ENCODE data around the gene GCN1. TPM values are rescaled to one million over a fixed set of nuclear protein-coding genes. Genes with fewer than 3 reads are reported as not detected.
"Not testable (repeated sequence)": the region's sequence is repeated elsewhere in the genome, so short reads cannot be mapped to it uniquely, and the experiment has no call there.

Gene GCN1
- total RNA-seq, 1 donor = 71.6 TPM

DNA sequence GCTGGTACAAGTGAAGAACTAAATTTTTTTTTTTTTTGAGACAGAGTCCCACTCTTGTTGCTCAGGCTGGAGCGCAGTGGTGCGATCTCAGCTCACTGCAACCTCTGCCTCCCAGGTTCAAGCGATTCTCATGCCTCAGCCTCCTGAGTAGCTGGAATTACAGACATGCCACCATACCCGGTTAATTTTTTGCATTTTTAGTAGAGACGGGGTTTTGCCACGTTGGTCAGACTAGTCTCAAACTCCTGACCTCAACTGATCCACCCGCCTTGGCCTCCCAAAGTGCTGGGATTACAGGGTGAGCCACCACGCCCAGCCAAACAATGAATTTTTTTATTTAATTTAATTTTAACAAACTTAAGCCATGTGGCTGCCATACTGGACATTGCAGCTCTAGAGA lies 1.2 kb downstream of the GCN1 start:
- not testable (repeated sequence) for DNase-seq (ENCODE audit: low read depth in 2 of 3, low spot score in 2 of 3)

DNA sequence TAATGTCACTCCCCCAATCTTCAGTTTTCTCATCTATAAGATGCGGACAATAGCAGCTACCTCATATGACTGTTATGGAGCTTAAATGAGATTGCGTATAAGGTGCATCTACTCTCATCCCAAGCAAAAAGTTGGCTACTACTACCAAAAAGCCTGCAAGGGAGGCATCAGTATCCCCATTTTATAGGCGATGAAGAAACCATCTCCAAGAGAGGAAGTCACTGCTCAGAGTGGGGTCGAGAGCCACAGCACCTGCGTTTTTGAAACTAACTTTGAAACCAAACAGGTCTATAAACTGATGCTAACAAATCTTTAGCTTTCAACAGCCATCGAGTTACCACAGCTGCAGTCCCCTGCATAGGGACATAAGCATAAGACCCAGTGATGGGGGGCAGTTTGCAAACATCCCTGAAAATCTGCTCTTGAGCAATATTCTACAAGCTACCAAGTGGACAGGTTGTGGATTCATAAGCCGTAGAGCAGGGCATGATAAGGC lies 3.5 kb downstream of the GCN1 start:
- no peak for DNase-seq (ENCODE audit: low read depth in 2 of 3, low spot score in 2 of 3)

DNA sequence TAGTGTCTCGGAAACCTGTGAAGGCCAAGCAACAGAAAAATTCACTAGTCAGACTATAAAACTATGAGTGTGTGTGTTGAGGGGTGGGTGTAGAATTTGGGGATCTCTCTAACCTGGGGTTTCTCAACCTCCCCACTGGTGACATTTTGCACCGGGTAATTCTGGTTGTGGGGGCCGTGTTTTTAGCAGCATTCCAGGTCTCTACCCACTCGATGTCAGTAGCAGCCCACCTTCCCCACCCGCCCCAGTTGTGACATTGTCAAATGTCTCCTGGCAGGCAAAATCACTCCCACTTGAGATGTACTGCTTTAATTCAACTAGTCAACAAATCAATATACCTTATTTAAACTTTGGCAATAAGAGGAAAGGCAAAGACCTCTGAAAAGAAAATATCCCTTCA lies 4.1 kb downstream of the GCN1 start:
- DNase-seq (ENCODE audit: low read depth in 2 of 3, low spot score in 2 of 3) = no peak

DNA sequence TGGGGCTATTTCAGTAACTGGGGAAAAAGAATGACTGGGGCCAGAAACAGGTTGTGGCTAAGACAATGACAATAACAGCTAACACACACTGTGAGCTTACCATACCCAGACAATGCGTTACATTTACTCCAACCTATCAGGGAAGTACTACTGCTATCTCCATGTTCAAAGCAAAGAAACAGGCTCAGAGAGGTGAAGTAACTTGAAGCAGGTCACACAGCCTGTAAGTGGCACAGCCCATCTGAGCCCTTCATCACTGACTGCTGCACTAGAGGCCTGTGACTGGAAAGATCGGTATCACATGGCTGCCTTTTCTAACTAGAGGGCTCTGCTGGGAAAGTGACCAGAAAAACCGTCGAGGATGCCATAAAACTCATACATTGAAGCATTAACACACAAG lies 7.9 kb downstream of the GCN1 start:
- no peak for DNase-seq (ENCODE audit: low read depth in 2 of 3, low spot score in 2 of 3)

DNA sequence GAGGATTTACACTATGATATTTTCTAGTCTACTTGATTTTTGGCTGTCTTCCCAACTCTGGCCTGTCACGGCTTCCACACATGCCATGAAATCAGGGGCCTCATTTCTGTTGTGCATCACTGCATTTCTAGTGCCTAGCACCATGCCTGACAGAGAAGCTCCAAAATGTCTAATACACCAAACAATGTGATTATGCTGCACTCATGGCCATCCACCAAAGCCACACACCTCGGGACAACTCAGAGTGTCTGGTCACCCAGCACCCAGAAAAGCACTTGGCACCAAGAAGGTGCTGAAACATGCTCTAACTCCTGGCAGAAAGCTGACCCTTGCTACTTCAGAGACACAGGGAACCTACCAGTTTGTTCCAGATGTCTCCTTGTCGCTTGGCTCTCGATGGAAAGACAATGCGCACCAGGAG lies 11.3 kb downstream of the GCN1 start:
- no peak for DNase-seq (ENCODE audit: low read depth in 2 of 3, low spot score in 2 of 3)

DNA sequence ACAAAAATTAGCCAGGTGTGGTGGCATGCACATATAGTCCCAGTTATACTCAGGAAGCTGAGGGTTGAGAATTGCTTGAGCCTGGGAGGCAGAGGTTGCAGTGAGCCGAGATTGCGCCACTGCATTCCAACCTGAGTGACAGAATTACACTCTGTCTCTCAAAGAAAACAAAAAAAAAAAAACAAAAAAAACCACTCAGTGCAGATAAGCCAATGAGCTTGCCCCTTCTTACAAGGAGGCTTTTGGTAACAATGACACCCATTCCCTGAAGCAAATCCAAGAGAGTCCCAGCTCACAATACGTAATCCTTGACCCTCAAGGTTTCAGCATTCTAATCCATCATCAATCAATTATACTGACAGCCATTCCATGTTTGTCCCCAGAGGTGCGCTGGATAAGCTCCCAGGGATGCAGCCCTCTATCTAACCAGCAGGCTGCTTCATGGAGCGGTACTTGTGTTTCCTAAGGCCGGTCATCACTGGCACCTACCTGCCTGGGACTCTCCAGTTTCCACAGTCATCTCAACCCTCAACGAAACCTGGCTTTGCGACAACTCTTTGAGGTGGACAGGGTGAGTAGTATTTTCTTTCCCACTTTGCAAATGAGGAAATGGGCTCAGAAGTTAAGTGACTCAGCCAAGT lies 12.4 kb downstream of the GCN1 start:
- no peak for DNase-seq (ENCODE audit: low read depth in 2 of 3, low spot score in 2 of 3)

DNA sequence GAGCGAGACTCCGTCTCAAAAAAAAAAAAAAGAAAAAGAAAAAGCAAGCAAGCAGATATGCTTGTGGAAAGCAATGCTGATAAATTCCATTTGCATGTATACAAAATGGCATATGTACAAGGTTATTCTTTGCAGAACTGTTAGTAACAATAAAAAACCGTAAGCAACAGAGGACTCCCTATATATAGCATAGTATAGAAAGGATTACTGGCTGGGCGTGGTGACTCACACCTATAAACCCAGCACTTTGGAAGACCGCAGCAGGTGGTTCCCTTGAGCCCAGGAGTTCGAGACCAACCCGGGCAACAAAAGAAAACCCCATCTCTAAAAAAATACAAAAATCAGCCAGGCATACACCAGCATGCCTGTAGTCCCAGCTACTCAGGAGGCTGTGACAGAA lies 13.5 kb downstream of the GCN1 start:
- no peak for DNase-seq (ENCODE audit: low read depth in 2 of 3, low spot score in 2 of 3)

DNA sequence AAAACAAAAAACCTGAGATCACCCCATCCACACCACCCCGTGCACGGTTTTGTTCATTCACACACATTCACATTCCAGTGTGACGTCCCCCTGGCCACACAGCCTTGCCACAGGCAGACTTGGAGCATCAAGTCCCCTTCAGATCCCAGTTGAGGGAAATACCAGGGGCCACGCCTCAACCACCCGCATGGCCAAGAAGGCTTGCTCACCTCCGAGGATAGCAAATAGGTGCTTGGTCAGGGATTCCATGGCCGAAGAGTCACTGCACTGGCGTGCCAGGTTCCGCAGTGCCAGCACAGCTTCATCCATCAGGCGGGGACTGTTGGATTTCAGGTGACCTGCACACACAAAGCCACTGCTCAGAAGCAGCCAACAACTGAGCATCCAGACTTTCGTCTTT lies 19.0 kb downstream of the GCN1 start:
- DNase-seq (ENCODE audit: low read depth in 2 of 3, low spot score in 2 of 3) = no peak

DNA sequence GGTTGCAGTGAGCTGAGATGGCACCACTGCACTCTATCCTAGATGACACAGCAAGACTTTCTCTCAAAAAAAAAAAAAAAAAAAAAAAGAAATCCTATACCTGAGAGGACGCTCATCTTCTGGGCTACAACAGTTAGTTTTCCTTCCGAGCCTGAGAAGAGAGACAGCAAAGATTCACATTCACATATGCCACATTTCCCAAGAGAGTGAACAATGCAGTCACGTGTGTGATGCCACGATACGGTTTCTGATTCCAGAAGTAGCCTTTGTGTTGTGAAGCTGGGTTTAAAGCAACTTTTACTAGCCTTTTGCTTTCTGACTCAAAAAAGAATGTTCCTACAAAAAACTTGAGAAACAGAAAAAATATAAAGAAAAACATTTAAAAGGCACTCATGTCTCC lies 19.5 kb downstream of the GCN1 start:
- DNase-seq (ENCODE audit: low read depth in 2 of 3, low spot score in 2 of 3) = no peak

DNA sequence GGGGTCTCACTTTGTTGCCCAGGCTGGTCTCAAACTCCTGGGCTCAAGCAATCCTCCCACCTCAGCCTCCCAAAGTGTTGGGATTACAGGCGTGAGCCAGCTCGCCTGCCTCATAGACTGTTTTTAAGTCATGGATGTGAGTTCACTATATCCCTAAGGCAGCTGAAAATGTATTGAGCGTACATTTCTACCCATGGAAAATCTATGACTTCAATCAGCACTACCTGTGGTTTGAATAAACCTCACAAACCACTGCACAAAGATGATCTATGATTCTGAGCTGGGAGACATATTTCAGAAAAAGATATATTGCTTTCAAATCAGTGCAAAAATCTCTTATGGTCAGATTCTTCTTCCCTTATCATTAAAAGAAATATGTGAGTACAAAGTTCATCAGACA lies 22.5 kb downstream of the GCN1 start:
- DNase-seq (ENCODE audit: low read depth in 2 of 3, low spot score in 2 of 3) = no peak

DNA sequence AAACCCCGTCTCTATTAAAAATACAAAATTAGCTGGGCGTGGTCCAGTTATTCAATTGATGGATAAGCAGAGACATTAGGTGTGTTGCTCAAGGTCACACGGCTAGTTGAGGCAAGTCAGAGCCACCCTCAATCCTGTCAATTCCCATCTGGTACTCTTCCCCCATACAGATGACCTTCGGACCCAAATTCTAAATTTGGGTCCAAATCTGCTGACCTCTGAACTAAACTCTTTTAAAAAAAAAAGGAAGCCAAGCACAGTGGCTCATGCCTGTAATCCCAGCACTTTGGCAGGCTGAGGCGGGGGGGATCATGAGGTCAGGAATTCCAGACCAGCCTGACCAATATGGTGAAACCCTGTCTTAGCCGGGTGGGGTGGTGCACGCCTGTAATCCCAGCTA lies 23.9 kb downstream of the GCN1 start:
- DNase-seq (ENCODE audit: low read depth in 2 of 3, low spot score in 2 of 3) = no peak

DNA sequence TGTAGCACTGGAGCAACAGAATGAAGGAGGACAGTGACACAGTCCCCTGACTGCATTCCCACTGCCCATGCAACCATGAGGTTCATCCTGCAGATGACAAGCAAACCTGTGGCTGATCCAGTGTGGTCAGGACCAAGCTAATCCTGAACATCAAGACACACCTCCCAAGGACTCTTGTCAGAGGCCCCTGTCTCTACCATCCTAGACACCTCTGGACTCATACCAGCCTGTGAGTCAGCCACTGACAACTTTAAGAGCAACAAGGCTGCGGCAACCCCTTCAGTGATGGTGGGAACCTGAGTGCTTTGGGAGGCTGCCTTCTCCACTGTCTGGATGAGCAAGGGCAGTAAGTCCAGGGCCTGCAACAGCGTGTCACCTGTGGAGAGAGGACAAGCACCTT lies 24.6 kb downstream of the GCN1 start:
- no peak for DNase-seq (ENCODE audit: low read depth in 2 of 3, low spot score in 2 of 3)

DNA sequence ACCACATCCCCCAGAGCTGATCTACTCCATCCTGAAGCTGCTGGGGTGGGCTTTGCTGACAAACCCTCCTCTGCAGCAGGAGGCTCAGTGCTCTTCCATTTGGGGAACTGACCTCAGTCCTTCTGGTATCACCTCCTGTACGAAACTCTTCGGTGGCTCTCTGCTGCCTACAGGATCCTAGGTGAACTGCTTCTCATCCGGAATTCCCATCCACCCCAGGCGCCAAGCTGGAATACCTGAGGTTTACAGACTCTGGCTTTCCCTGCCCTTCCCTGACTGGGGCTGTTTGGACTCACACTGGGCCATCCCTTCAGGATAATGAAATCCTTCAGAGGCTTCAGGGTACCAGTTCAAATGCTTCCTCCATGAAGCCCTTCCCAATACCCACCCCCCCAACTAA lies 26.2 kb downstream of the GCN1 start:
- no peak for DNase-seq (ENCODE audit: low read depth in 2 of 3, low spot score in 2 of 3)

DNA sequence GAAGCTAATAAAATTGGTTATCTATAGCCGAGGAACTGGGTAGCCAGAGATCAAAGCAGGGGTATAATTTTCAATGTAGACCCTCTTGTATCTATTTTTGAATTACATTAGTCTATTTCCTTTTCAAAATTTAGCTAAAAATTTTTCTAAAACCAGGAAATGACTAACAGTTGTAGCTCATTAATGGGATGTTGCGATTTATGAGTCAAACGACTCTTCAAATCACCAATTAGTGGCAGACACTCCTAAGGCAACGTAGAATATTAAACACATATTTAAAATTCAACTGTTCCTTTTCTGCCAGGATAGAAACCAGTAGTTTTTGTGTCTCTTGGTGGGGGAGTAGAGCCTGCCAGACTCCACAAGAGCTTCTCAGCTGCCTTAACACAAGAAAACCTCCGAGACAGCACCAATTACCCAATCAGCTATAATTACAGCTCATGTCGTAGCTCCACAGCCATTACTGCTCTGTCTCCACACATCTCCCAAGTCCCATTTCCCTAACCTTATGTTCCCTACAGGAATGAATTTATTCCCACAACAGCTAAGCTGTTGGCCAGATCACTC lies 26.9 kb downstream of the GCN1 start:
- no peak for DNase-seq (ENCODE audit: low read depth in 2 of 3, low spot score in 2 of 3)

DNA sequence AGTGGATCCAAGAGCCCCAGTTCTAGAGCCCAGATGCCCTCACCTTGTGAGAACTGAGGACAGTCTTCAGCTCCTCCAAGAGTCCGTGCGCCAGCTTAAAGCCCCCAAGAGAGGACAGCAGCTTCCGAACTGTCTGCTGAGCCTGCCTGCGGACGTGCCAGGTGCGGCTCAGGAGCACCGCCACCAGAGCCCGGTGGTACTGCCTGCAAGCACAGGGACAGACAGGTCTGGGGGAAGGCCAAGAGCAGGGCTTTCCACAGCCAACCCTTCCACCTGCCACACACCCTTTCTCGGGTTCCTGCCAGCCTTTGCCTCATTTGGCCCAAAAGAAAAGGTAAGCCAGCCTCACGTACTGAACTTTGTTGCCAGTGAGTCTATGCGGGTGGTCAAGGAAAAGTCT lies 30.2 kb downstream of the GCN1 start:
- no peak for DNase-seq (ENCODE audit: low read depth in 2 of 3, low spot score in 2 of 3)

DNA sequence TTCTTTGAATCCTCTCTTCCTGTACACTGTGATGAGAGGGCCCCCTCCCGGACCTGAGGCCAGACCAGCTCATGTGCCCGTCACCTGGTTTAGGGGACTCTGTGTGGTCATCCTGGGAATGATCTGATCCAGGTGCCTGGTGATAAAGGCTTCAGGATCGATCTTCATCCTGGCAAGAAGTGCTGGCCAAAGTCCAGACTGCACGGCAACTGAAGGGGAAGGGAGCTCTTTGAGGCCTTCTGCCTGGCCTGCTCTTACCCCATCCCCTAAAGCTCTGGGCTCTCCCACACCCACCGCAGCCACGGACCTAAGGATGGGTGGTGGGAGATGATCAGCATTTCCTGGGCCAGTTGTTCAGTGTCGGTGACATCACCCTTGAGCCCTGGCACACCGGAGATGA lies 31.8 kb downstream of the GCN1 start:
- DNase-seq (ENCODE audit: low read depth in 2 of 3, low spot score in 2 of 3) = no peak

DNA sequence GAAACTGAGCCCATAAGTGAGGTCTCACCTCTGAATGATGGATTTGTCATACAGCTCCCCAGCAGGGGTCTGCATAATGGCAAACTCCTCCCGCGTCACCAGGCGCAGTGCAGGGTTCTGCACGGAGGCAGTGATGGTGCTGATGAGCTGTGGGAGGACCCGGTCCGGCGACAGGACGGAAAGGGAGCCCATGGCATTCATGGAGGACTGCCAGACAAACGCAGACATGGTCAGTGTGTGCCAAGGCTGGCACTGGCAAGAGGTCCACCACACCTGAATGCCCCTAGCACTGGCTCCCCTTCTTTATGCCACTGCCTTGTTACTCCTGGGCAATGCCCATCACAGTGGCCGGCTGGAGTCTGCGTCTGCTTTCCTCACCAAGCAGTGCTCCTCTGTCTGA lies 32.7 kb downstream of the GCN1 start:
- no peak for DNase-seq (ENCODE audit: low read depth in 2 of 3, low spot score in 2 of 3)

DNA sequence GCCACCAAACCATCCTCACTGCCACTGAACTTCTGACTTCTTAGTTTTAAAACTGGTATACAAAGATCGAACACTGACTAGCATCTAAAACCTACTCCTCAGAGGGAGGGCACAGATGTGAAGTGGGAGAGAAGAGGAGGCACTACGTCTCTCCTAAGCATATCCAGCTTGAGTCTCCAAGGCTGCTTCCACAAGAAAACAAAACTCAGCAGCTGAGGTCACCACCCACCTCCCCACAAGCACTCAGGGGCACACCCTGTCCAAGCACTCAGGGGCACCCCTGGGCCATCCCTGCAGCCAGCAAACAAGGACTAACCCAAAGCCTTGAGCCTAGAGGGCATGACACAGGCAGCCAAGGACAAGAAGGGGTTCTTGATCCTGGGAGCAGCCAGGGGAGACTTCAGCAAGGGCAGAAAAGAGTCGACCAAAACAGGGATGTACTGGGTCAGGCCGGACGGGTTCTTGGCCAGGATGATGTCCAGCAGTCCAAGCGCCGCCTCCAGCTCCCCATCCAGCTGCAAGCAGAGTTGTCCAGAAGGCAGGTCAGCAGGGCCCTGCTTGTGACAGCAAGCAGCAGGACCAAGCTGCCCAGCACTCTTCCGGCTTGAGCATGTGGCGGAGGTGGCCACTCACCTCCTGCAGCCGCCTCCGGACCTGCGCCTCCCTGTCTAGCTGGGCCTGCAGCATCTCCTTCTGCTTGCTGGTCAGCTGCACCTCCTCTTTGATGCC lies 34.8 kb downstream of the GCN1 start:
- DNase-seq (ENCODE audit: low read depth in 2 of 3, low spot score in 2 of 3) = no peak

DNA sequence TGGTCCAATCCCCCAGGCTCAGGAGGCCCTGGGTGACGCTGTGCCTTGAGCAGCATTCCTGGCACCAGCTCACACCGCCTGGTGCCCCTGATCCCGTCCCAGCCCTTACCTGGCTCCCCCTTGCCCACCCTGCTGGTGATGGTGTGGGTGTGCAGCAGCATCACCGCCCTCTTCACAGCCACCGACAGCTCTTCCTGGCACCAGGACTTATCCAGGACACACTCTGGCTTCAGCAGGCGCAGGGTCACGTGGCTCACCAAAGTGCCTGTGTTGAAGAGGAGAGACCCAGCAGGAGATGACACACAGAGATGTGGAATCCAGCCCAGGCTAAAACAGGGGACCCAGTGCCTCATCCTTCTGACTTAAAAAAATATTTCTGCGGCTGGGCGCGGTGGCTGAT lies 36.2 kb downstream of the GCN1 start:
- DNase-seq (ENCODE audit: low read depth in 2 of 3, low spot score in 2 of 3) = no peak

DNA sequence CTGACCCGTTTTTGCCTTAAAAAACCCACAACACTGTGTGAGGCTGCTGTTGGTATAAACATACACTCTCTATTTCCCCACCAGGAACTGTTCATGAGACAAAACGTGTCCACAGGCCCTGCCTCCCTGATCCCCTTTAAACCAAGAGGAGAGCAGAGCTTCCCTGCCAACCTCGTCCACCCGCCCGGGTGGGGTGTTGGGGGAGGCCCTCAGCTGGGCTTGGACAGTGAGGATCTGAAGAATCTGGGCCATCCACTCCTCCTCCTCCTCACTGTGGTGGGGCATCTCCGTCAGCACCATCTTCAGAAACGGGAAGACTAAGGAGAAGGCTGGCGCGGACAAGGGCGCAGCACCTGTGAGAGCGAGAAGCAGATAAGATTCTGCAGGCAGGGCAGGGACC lies 36.8 kb downstream of the GCN1 start:
- no peak for DNase-seq (ENCODE audit: low read depth in 2 of 3, low spot score in 2 of 3)

DNA sequence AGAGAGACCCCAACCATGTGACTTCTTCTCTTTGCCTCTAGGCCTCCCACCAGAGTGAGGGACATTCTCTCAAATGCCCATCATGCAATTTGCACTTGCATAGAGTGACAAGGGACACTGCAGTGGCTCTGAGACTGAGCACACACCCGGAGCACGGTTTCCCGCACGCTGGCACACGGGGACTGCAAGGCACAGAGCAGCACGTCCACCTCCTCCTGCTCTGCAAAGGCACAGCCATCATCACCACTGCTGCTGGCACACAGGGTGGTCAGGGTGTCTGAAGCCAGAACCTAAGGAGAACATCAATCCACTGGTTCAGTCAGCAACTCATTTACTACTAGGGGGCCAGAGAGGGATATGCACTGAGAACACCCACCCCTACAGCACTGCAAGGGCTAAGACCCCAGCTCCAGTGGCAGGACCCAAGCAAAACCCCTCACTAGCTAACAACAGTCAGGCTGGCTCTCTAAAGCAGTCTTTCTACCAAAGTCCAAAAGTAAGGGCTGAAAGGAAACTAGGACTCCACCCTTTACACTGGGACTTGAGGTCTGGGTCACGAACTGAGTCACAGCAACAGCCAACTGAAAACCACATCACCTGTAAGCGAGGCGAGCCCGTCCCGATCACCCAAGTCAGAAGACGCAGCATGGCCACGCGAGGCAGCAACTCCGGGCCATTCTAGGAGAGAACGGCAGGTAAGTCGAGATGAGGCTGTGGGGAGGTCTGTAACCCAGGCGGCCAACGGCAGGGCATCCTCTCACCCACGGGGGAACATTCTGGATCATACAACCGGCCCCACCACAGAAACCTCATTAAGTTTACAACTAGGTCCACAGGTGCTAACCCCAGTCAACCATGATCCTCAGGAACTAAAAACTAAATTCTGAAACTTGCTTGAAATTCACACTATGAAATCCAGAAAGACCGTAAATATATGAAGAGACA lies 37.9 kb downstream of the GCN1 start:
- DNase-seq (ENCODE audit: low read depth in 2 of 3, low spot score in 2 of 3) = no peak

Measured in hematopoietic multipotent progenitor cell (in vitro differentiated cells).